Tracheal epithelial cell (primary cell): ENCODE data around the gene PEX11A. TPM values are rescaled to one million over a fixed set of nuclear protein-coding genes. Genes with fewer than 3 reads are reported as not detected.

ENCODE experiments used
- total RNA-seq: library from RNA; depleted of rRNA; stranded (reverse); fragments of >200 nt; gene quantifications from 2 replicates; pipeline ENCODE4 v1.2.1, GENCODE V29; 2014

The PEX11A gene
- total RNA-seq: 6.7 and 7.0 TPM in 2 replicates

GRCh38 chr15:89690276-89691218, at the start of gene PEX11A, which contains the start of gene WDR93:
Gene PEX11A, minus strand, starts transcription at chr15:89690754. Its CDS starts 122 bp downstream, at chr15:89690632.
Gene WDR93, plus strand, starts transcription at chr15:89690811. Its CDS starts 10,936 bp downstream, at chr15:89701747.

GRCh38 chr15:89679212-89679611, 11.3 kb downstream of the PEX11A start, which contains the start of gene PLIN1:
Gene PLIN1, minus strand, starts transcription at chr15:89679367. Its CDS starts 1,878 bp downstream, at chr15:89677489.

GRCh38 chr15:89654847-89655805, 35.4 kb downstream of the PEX11A start, which contains the start of gene KIF7:
Gene KIF7, minus strand, starts transcription at chr15:89655467. Its CDS starts 2,537 bp downstream, at chr15:89652930.

Other genes with a start within 250 kb of the PEX11A start
- gene RHCG, start 194.2 kb downstream of the PEX11A start, total RNA-seq: 196 and 310 TPM in 2 replicates
- 0.21 and 1.4 TPM in 2 replicates for gene TICRR, start 115.3 kb downstream of the PEX11A start, total RNA-seq
- 1.2 and 1.7 TPM in 2 replicates for gene KIF7, start 35.3 kb downstream of the PEX11A start, total RNA-seq
- gene PLIN1, start 11.4 kb downstream of the PEX11A start, total RNA-seq: 0.24 TPM in 1 of 2 replicates, not detected in the other
- gene WDR93, start 57 bp upstream of the PEX11A start, total RNA-seq: not detected in 2 replicates
- under 0.01 and 0.43 TPM in 2 replicates for gene MESP1, start 60.5 kb upstream of the PEX11A start, total RNA-seq
- gene MESP2, start 85.6 kb upstream of the PEX11A start, total RNA-seq: 0.48 and 1.3 TPM in 2 replicates
- gene ANPEP, start 124.1 kb upstream of the PEX11A start, total RNA-seq: 0.43 and 8.7 TPM in 2 replicates
- 40.7 and 45.6 TPM in 2 replicates for gene AP3S2, start 203.2 kb upstream of the PEX11A start, total RNA-seq
- gene ARPIN, start 222.2 kb upstream of the PEX11A start, total RNA-seq: 8.9 and 10.7 TPM in 2 replicates